Activated T-cell treated with anti-CD3 and anti-CD28 coated beads, Interleukin-2, amount 50 U/mL, for 24 hours (primary cell): Measurements from ENCODE around the gene TUBGCP3.
"Not testable (repeated sequence)": the region's sequence is repeated elsewhere in the genome, so short reads cannot be mapped to it uniquely, and the experiment has no call there.

Source experiments
- DNase-seq: peaks from one replicate; pipeline ENCODE4 v3.0.0-alpha.2; 2020
- H3K27ac Mint-ChIP-seq: 2 replicates; pipeline ENCODE4 v1.8.0; 2020; ENCODE audit warnings: mild to moderate bottlenecking, mixed read lengths
- H3K27me3 Mint-ChIP-seq: 2 replicates; pipeline ENCODE4 v1.8.0; 2020; ENCODE audit warnings: mixed read lengths
- H3K36me3 Mint-ChIP-seq: 2 replicates; pipeline ENCODE4 v1.8.0; 2020; ENCODE audit warnings: low read depth, mixed read lengths
- H3K4me1 Mint-ChIP-seq: 2 replicates; pipeline ENCODE4 v1.8.0; 2020; ENCODE audit warnings: low read depth, mixed read lengths
- H3K4me3 Mint-ChIP-seq: 2 replicates; pipeline ENCODE4 v1.8.0; 2020; ENCODE audit warnings: mild to moderate bottlenecking, moderate library complexity, mixed read lengths
- H3K9me3 Mint-ChIP-seq: 2 replicates; pipeline ENCODE4 v1.8.0; 2020; ENCODE audit warnings: mixed read lengths

Gene TUBGCP3

GRCh38 chr13:112587764-112588489, at the start of gene TUBGCP3:
TSS of gene TUBGCP3 (minus strand) at chr13:112588153. CDS start at chr13:112587980, 173 bp downstream.
- peaks cover 42% of the 10 kb centered on the region for H3K4me1 Mint-ChIP-seq
- peak within 1 kb of the TSS; percentile 95 for H3K4me3 Mint-ChIP-seq
- DNase-seq: peak; percentile 90
- peaks cover 34% of the 10 kb centered on the region for H3K36me3 Mint-ChIP-seq
- no peaks in the 10 kb centered on the region for H3K9me3 Mint-ChIP-seq
- peak within 1 kb of the TSS; percentile 96 for H3K27ac Mint-ChIP-seq
- no peaks in the 10 kb centered on the region for H3K27me3 Mint-ChIP-seq

GRCh38 chr13:112637017-112637801, 49.3 kb upstream of the TUBGCP3 start:
- Mint-ChIP-seq H3K9me3 (no peaks in the 10 kb centered on the region), H3K4me3 (no peak overlapping the region)

GRCh38 chr13:112636401-112636975, 48.5 kb upstream of the TUBGCP3 start:
- Mint-ChIP-seq H3K4me1 (peaks cover 16% of the 10 kb centered on the region), H3K9me3 (no peaks in the 10 kb centered on the region), H3K27ac (no peak overlapping the region), H3K36me3 (no peaks in the 10 kb centered on the region), H3K27me3 (peaks cover 32% of the 10 kb centered on the region), H3K4me3 (no peak overlapping the region)
- DNase-seq: no peak

More at GRCh38 chr13:112637017-112637801, 49.3 kb upstream of the TUBGCP3 start:
- no peaks in the 10 kb centered on the region for H3K36me3 Mint-ChIP-seq
- H3K4me1 Mint-ChIP-seq: peaks cover 18% of the 10 kb centered on the region
- H3K27me3 Mint-ChIP-seq: peaks cover 35% of the 10 kb centered on the region
- DNase-seq: no peak
- H3K27ac Mint-ChIP-seq: no peak overlapping the region

- Mint-ChIP-seq H3K36me3 (no peaks in the 10 kb centered on the region), H3K27me3 (peaks cover 32% of the 10 kb centered on the region), H3K4me3 (no peak overlapping the region), H3K27ac (no peak overlapping the region), H3K9me3 (no peaks in the 10 kb centered on the region), H3K4me1 (peaks cover 9% of the 10 kb centered on the region)
- DNase-seq: no peak
Measured at GRCh38 chr13:112635323-112635722, 47.4 kb upstream of the TUBGCP3 start.

GRCh38 chr13:112634102-112634501, 46.1 kb upstream of the TUBGCP3 start:
- H3K36me3 Mint-ChIP-seq: no peaks in the 10 kb centered on the region
- DNase-seq: no peak
- no peak overlapping the region for H3K27ac Mint-ChIP-seq
- peaks cover 23% of the 10 kb centered on the region for H3K27me3 Mint-ChIP-seq
- peaks cover 1% of the 10 kb centered on the region for H3K4me1 Mint-ChIP-seq
- no peak overlapping the region for H3K4me3 Mint-ChIP-seq
- no peaks in the 10 kb centered on the region for H3K9me3 Mint-ChIP-seq

GRCh38 chr13:112630226-112630625, 42.3 kb upstream of the TUBGCP3 start:
- not testable (repeated sequence) for H3K9me3 Mint-ChIP-seq, DNase-seq, H3K27me3 Mint-ChIP-seq, H3K36me3 Mint-ChIP-seq, H3K27ac Mint-ChIP-seq, H3K4me1 Mint-ChIP-seq, H3K4me3 Mint-ChIP-seq

GRCh38 chr13:112629161-112629560, 41.2 kb upstream of the TUBGCP3 start:
- Mint-ChIP-seq H3K4me1 (no peaks in the 10 kb centered on the region), H3K27me3 (peaks cover 3% of the 10 kb centered on the region), H3K9me3 (no peaks in the 10 kb centered on the region), H3K4me3 (no peak overlapping the region), H3K36me3 (no peaks in the 10 kb centered on the region), H3K27ac (no peak overlapping the region)
- no peak for DNase-seq

GRCh38 chr13:112627613-112628012, 39.7 kb upstream of the TUBGCP3 start:
- not testable (repeated sequence) for H3K36me3 Mint-ChIP-seq, H3K27ac Mint-ChIP-seq, H3K4me1 Mint-ChIP-seq, H3K9me3 Mint-ChIP-seq, H3K4me3 Mint-ChIP-seq, H3K27me3 Mint-ChIP-seq, DNase-seq

- Mint-ChIP-seq H3K4me1 (no peaks in the 10 kb centered on the region), H3K27ac (no peak overlapping the region), H3K27me3 (peaks cover 6% of the 10 kb centered on the region), H3K4me3 (no peak overlapping the region), H3K36me3 (no peaks in the 10 kb centered on the region), H3K9me3 (no peaks in the 10 kb centered on the region)
- no peak for DNase-seq
Measured at GRCh38 chr13:112627161-112627560, 39.2 kb upstream of the TUBGCP3 start.

GRCh38 chr13:112626761-112627160, 38.8 kb upstream of the TUBGCP3 start:
- Mint-ChIP-seq H3K27me3 (peaks cover 8% of the 10 kb centered on the region), H3K9me3 (no peaks in the 10 kb centered on the region), H3K4me1 (no peaks in the 10 kb centered on the region), H3K4me3 (no peak overlapping the region), H3K36me3 (no peaks in the 10 kb centered on the region), H3K27ac (no peak overlapping the region)
- no peak for DNase-seq

GRCh38 chr13:112626124-112626523, 38.2 kb upstream of the TUBGCP3 start:
- Mint-ChIP-seq H3K4me3 (no peak overlapping the region), H3K27ac (no peak overlapping the region), H3K27me3 (peaks cover 8% of the 10 kb centered on the region), H3K9me3 (no peaks in the 10 kb centered on the region), H3K36me3 (no peaks in the 10 kb centered on the region), H3K4me1 (no peaks in the 10 kb centered on the region)
- no peak for DNase-seq

GRCh38 chr13:112625698-112626097, 37.7 kb upstream of the TUBGCP3 start:
- H3K27ac Mint-ChIP-seq: no peak overlapping the region
- H3K36me3 Mint-ChIP-seq: no peaks in the 10 kb centered on the region
- DNase-seq: no peak
- no peak overlapping the region for H3K4me3 Mint-ChIP-seq
- H3K4me1 Mint-ChIP-seq: no peaks in the 10 kb centered on the region
- H3K27me3 Mint-ChIP-seq: peaks cover 8% of the 10 kb centered on the region
- no peaks in the 10 kb centered on the region for H3K9me3 Mint-ChIP-seq

GRCh38 chr13:112624602-112625430, 36.9 kb upstream of the TUBGCP3 start:
- Mint-ChIP-seq H3K4me1 (no peaks in the 10 kb centered on the region), H3K27me3 (peaks cover 8% of the 10 kb centered on the region), H3K27ac (no peak overlapping the region), H3K9me3 (no peaks in the 10 kb centered on the region), H3K36me3 (no peaks in the 10 kb centered on the region), H3K4me3 (no peak overlapping the region)
- no peak for DNase-seq

GRCh38 chr13:112624040-112624439, 36.1 kb upstream of the TUBGCP3 start:
- Mint-ChIP-seq H3K9me3 (no peaks in the 10 kb centered on the region), H3K27ac (no peak overlapping the region), H3K27me3 (peaks cover 5% of the 10 kb centered on the region), H3K36me3 (no peaks in the 10 kb centered on the region), H3K4me1 (no peaks in the 10 kb centered on the region), H3K4me3 (no peak overlapping the region)
- no peak for DNase-seq
